Measurements from ENCODE around the gene ATL3.

- TF ChIP-seq POLR2A (IDR thresholded peaks at IDR 0.05), result no peak
- TF ChIP-seq EP300 (IDR thresholded peaks at IDR 0.05), result no peak
- TF ChIP-seq CTCF (IDR thresholded peaks at IDR 0.05), result no peak
These were observed 15.8 kb upstream of the ATL3 start for GRCh38 chr11:63686926-63687325.

Data from tibial nerve (tissue), 4 donors.